OCI-LY1 (cell line): Measurements from ENCODE around the gene WNK1.
A peak's percentile ranks its signal among the peaks of the same experiment; 100 is the strongest.

Source experiments
- H2AFZ ChIP-seq: fragments of 200-600 bp; sonication (generic), shearing (Covaris generic); 2 replicates; pipeline ENCODE4 v1.6.0; 2014; ENCODE audit warnings: antibody characterized with exemption, mild to moderate bottlenecking, low read length
- H3F3A ChIP-seq: fragments of 200-600 bp; sonication (generic), shearing (Covaris generic); 2 replicates; pipeline ENCODE4 v1.6.0; 2014; ENCODE audit warnings: mild to moderate bottlenecking, antibody characterized with exemption, low read length, moderate library complexity; ENCODE audit not compliant: insufficient read depth
- H3K27ac ChIP-seq: fragments of 200-600 bp; sonication (generic); 2 replicates; pipeline ENCODE4 v1.5.1; 2014; ENCODE audit warnings: low read length, mixed run types, mild to moderate bottlenecking, low read depth; ENCODE audit not compliant: poor library complexity, severe bottlenecking
- H3K27me3 ChIP-seq: fragments of 200-600 bp; sonication (generic); 2 replicates; pipeline ENCODE4 v1.6.0; 2014; ENCODE audit warnings: antibody characterized with exemption, mild to moderate bottlenecking, low read length, moderate library complexity; ENCODE audit not compliant: insufficient read depth
- H3K36me3 ChIP-seq: fragments of 200-600 bp; sonication (generic); 2 replicates; pipeline ENCODE4 v1.6.1; 2014; ENCODE audit warnings: mild to moderate bottlenecking, antibody characterized with exemption, low read length, moderate library complexity, mixed read lengths; ENCODE audit not compliant: insufficient read depth
- H3K4me1 ChIP-seq: fragments of 200-600 bp; sonication (generic); 2 replicates; pipeline ENCODE4 v1.5.1; 2014; ENCODE audit warnings: mild to moderate bottlenecking, low read length, moderate library complexity; ENCODE audit not compliant: insufficient read depth, severe bottlenecking
- H3K4me2 ChIP-seq: fragments of 200-600 bp; sonication (generic), shearing (Covaris generic); 2 replicates; pipeline ENCODE4 v1.6.1; 2014; ENCODE audit warnings: low read length
- H3K4me3 ChIP-seq: fragments of 200-600 bp; sonication (generic); 2 replicates; pipeline ENCODE4 v1.5.1; 2014; ENCODE audit warnings: low read length, low read depth, mild to moderate bottlenecking, mixed read lengths; ENCODE audit not compliant: poor library complexity, severe bottlenecking
- H3K79me2 ChIP-seq: fragments of 200-600 bp; shearing (Covaris generic); 2 replicates; pipeline ENCODE4 v1.6.1; 2016; ENCODE audit warnings: mixed run types, low read length, mixed read lengths; ENCODE audit not compliant: insufficient read depth
- H3K9ac ChIP-seq: fragments of 200-600 bp; sonication (generic), shearing (Covaris generic); 2 replicates; pipeline ENCODE4 v1.6.1; 2014; ENCODE audit warnings: mild to moderate bottlenecking, low read length, mixed read lengths
- H3K9me2 ChIP-seq: fragments of 200-600 bp; sonication (generic), shearing (Covaris generic); 2 replicates; pipeline ENCODE4 v1.6.1; 2014; ENCODE audit warnings: low read depth, mild to moderate bottlenecking, low read length, mixed read lengths
- H3K9me3 ChIP-seq: fragments of 200-600 bp; shearing (Covaris generic); 2 replicates; pipeline ENCODE4 v1.6.1; 2014; ENCODE audit warnings: low read length, mixed read lengths
- H4K20me1 ChIP-seq: fragments of 200-600 bp; sonication (generic), shearing (Covaris generic); 2 replicates; pipeline ENCODE4 v1.6.0; 2016; ENCODE audit warnings: mild to moderate bottlenecking, low read length; ENCODE audit not compliant: insufficient read depth
- CTCF ChIP-seq: fragments of 200-600 bp; sonication (generic), shearing (Covaris generic); IDR thresholded peaks from 2 replicates; pipeline ENCODE4 v1.5.1; 2017; ENCODE audit warnings: mild to moderate bottlenecking, antibody characterized with exemption, low read length, moderate library complexity, mixed read lengths
- EZH2 ChIP-seq: fragments of 200-600 bp; sonication (generic), shearing (Covaris generic); IDR thresholded peaks from 2 replicates; pipeline ENCODE4 v1.8.0; 2017; ENCODE audit warnings: borderline replicate concordance, mixed run types, mild to moderate bottlenecking, antibody characterized with exemption, low read length, moderate library complexity, mixed read lengths

WNK1 gene

GRCh38 chr12:823028-823698 is 70.8 kb downstream of the WNK1 start:
- H3K4me3 ChIP-seq: peak overlapping the region; percentile 1
- TF ChIP-seq CTCF (no peak), EZH2 (no peak)
- H3K27ac ChIP-seq: peak overlapping the region; percentile 83
- H3K79me2 ChIP-seq: peaks cover 69% of the 10 kb centered on the region
- H3K9me2 ChIP-seq: no peaks in the 10 kb centered on the region
- peaks cover 3% of the 10 kb centered on the region; the same call in 1 of the 2 replicates for H3K9me3 ChIP-seq
- H3K27me3 ChIP-seq: no peaks in the 10 kb centered on the region
- peak overlapping the region; percentile 14; the same call in 1 of the 2 replicates for H3K9ac ChIP-seq
- peaks cover 9% of the 10 kb centered on the region; the same call in 1 of the 2 replicates for H3F3A ChIP-seq
- H3K36me3 ChIP-seq: peaks cover 55% of the 10 kb centered on the region
- H3K4me1 ChIP-seq: peaks cover 24% of the 10 kb centered on the region
- H4K20me1 ChIP-seq: no peaks in the 10 kb centered on the region
- peak overlapping the region; percentile 34 for H3K4me2 ChIP-seq
- no peak overlapping the region for H2AFZ ChIP-seq

- H3K9me2 ChIP-seq: no peaks in the 10 kb centered on the region
- peaks cover 57% of the 10 kb centered on the region for H3K36me3 ChIP-seq
- no peak overlapping the region for H3K4me3 ChIP-seq
- H3K27ac ChIP-seq: no peak overlapping the region
- H4K20me1 ChIP-seq: no peaks in the 10 kb centered on the region
- TF ChIP-seq CTCF: no peak
- TF ChIP-seq EZH2: no peak
- H3K27me3 ChIP-seq: no peaks in the 10 kb centered on the region
- H3F3A ChIP-seq: peaks cover 9% of the 10 kb centered on the region; the same call in 1 of the 2 replicates
- H3K4me2 ChIP-seq: no peak overlapping the region
- peaks cover 37% of the 10 kb centered on the region for H3K79me2 ChIP-seq
- H3K4me1 ChIP-seq: peaks cover 22% of the 10 kb centered on the region
- H3K9ac ChIP-seq: no peak overlapping the region
- no peaks in the 10 kb centered on the region; the same call in 1 of the 2 replicates for H3K9me3 ChIP-seq
- no peak overlapping the region for H2AFZ ChIP-seq
Measured at GRCh38 chr12:826331-826730, 74.0 kb downstream of the WNK1 start.

- Histone ChIP-seq H3K4me2 (no peak overlapping the region), H3K27ac (no peak overlapping the region), H4K20me1 (no peaks in the 10 kb centered on the region), H3K9me3 (no peaks in the 10 kb centered on the region), H3K4me3 (no peak overlapping the region), H3K27me3 (no peaks in the 10 kb centered on the region), H2AFZ (no peak overlapping the region), H3K9ac (no peak overlapping the region), H3K36me3 (peaks cover 62% of the 10 kb centered on the region), H3K79me2 (peaks cover 24% of the 10 kb centered on the region), H3F3A (no peaks in the 10 kb centered on the region), H3K9me2 (no peaks in the 10 kb centered on the region), H3K4me1 (peaks cover 5% of the 10 kb centered on the region)
- no peak for TF ChIP-seq EZH2
- no peak for TF ChIP-seq CTCF
Measured at GRCh38 chr12:828726-829395, 76.5 kb downstream of the WNK1 start.
